ENCODE results near the gene CLMN. TPM values are rescaled to one million over a fixed set of nuclear protein-coding genes. Genes with fewer than 3 reads are reported as not detected.

Gene CLMN
- total RNA-seq, 1 experiment from 2014 or later = 33.4 TPM

DNA sequence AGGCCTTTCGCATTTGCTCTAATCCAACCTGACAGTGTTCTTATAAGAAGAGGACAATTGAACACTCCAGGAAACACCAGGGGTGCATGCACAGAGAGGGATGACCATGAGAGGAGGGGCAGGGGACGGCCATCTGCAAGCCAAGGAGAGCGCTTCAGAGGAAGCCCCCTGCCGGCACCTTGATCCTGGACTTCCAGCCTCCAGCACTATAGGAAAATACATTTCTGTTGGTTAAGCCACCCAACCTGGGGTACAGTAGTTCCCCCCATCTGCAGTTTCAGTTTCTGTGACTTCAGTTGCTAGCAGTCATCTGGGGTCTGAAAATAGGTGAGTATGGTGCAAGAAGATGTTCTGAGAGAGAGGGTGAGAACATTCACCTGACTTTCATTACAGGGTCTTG is 64.7 kb downstream of the CLMN start:
- Histone ChIP-seq H3K4me2 (ENCODE audit: low read length) (peak overlapping the region; percentile 38), H3K27me3 (ENCODE audit: insufficient read depth, low read length) (no peaks in the 10 kb centered on the region), H3K4me1 (ENCODE audit: control insufficient read depth in 1 of 2, insufficient read depth in 2 of 2, low read length in 2 of 2) (peaks cover 8 to 53% of the 10 kb centered on the region in 2 experiments; a peak in 3 of 4 replicates), H3K36me3 (ENCODE audit: control insufficient read depth in 1 of 2, insufficient read depth in 2 of 2, low read length in 2 of 2) (no peaks in the 10 kb centered on the region), H3K9ac (ENCODE audit: low read length) (no peak overlapping the region), H3K79me2 (ENCODE audit: insufficient read depth, low read length) (no peaks in the 10 kb centered on the region), H3K9me2 (ENCODE audit: insufficient read depth) (no peaks in the 10 kb centered on the region), H3K4me3 (replicated peaks in 1 of 2; ENCODE audit: low read depth in 1 of 2, low read length in 2 of 2) (no peak overlapping the region), H2AFZ (ENCODE audit: low read depth, low read length, poor library complexity, severe bottlenecking) (no peak overlapping the region), H3K9me3 (ENCODE audit: control insufficient read depth in 1 of 2, insufficient read depth in 1 of 2, low read depth in 1 of 2, low read length in 2 of 2) (no peaks in the 10 kb centered on the region), H3K27ac (ENCODE audit: low read depth, low read length) (no peak overlapping the region), H4K20me1 (ENCODE audit: insufficient read depth) (no peaks in the 10 kb centered on the region)
- POLR2A ChIA-PET = no interaction called here
- RAD21 ChIA-PET (ENCODE audit: low non-redundant PET in 1 of 2, low total read pairs in 2 of 2, uncharacterized antibody in 2 of 2, unreplicated experiment in 2 of 2) = no interaction called here
- CTCF ChIA-PET = no interaction called here
- no TSS peak for BruUV-seq (replicated peaks)
- ATAC-seq = no peak
- intact Hi-C loops (cut with micrococcal nuclease) = no loop called here
- DNase-seq (ENCODE audit: low read depth, low spot score) = no peak
- TF ChIP-seq EGR1 (IDR thresholded peaks at IDR 0.05; ENCODE audit: low read depth) (no peak), CBX3 (IDR thresholded peaks at IDR 0.05; ENCODE audit: low read depth) (no peak), ZNF274 (IDR thresholded peaks at IDR 0.05; ENCODE audit: low read depth, low read length) (no peak), SP1 (IDR thresholded peaks at IDR 0.05; ENCODE audit: low read depth) (no peak), TCF7L2 (IDR thresholded peaks at IDR 0.05; ENCODE audit: borderline replicate concordance, extremely low read depth, insufficient read depth, insufficient read length) (no peak), RAD21 (IDR thresholded peaks at IDR 0.05; ENCODE audit: low read depth) (no peak), ZFX (IDR thresholded peaks at IDR 0.05) (no peak), SIN3A (IDR thresholded peaks at IDR 0.05; ENCODE audit: low read depth) (no peak), POLR2A (IDR thresholded peaks at IDR 0.05; ENCODE audit: borderline replicate concordance, extremely low read depth, insufficient read depth, insufficient read length) (no peak), POLR2AphosphoS5 (IDR thresholded peaks at IDR 0.05; ENCODE audit: low read depth, low read length) (no peak), FOSL1 (IDR thresholded peaks at IDR 0.05; ENCODE audit: low read depth) (no peak), EZH2 (IDR thresholded peaks at IDR 0.05) (no peak), YY1 (IDR thresholded peaks at IDR 0.05; ENCODE audit: extremely low read depth, insufficient replicate concordance, low read depth, low read length) (no peak), CEBPB (IDR thresholded peaks at IDR 0.05; ENCODE audit: low read depth) (no peak), ELF1 (IDR thresholded peaks at IDR 0.05; ENCODE audit: borderline replicate concordance, low read depth) (no peak), EZH2phosphoT487 (IDR thresholded peaks at IDR 0.05; ENCODE audit: borderline replicate concordance) (no peak)
- TF ChIP-seq, protein P1, sequence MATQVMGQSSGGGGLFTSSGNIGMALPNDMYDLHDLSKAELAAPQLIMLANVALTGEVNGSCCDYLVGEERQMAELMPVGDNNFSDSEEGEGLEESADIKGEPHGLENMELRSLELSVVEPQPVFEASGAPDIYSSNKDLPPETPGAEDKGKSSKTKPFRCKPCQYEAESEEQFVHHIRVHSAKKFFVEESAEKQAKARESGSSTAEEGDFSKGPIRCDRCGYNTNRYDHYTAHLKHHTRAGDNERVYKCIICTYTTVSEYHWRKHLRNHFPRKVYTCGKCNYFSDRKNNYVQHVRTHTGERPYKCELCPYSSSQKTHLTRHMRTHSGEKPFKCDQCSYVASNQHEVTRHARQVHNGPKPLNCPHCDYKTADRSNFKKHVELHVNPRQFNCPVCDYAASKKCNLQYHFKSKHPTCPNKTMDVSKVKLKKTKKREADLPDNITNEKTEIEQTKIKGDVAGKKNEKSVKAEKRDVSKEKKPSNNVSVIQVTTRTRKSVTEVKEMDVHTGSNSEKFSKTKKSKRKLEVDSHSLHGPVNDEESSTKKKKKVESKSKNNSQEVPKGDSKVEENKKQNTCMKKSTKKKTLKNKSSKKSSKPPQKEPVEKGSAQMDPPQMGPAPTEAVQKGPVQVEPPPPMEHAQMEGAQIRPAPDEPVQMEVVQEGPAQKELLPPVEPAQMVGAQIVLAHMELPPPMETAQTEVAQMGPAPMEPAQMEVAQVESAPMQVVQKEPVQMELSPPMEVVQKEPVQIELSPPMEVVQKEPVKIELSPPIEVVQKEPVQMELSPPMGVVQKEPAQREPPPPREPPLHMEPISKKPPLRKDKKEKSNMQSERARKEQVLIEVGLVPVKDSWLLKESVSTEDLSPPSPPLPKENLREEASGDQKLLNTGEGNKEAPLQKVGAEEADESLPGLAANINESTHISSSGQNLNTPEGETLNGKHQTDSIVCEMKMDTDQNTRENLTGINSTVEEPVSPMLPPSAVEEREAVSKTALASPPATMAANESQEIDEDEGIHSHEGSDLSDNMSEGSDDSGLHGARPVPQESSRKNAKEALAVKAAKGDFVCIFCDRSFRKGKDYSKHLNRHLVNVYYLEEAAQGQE (IDR thresholded peaks at IDR 0.05; ENCODE audit: low read depth) = no peak
- TF ChIP-seq, protein P2, sequence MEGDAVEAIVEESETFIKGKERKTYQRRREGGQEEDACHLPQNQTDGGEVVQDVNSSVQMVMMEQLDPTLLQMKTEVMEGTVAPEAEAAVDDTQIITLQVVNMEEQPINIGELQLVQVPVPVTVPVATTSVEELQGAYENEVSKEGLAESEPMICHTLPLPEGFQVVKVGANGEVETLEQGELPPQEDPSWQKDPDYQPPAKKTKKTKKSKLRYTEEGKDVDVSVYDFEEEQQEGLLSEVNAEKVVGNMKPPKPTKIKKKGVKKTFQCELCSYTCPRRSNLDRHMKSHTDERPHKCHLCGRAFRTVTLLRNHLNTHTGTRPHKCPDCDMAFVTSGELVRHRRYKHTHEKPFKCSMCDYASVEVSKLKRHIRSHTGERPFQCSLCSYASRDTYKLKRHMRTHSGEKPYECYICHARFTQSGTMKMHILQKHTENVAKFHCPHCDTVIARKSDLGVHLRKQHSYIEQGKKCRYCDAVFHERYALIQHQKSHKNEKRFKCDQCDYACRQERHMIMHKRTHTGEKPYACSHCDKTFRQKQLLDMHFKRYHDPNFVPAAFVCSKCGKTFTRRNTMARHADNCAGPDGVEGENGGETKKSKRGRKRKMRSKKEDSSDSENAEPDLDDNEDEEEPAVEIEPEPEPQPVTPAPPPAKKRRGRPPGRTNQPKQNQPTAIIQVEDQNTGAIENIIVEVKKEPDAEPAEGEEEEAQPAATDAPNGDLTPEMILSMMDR (IDR thresholded peaks at IDR 0.05 in 2 of 3, conservative IDR thresholded peaks at IDR 0.05 in 1 of 3; ENCODE audit: borderline replicate concordance in 1 of 3, insufficient read depth in 1 of 3, low read depth in 2 of 3, low read length in 2 of 3) = no peak
- TF ChIP-seq, protein P3, sequence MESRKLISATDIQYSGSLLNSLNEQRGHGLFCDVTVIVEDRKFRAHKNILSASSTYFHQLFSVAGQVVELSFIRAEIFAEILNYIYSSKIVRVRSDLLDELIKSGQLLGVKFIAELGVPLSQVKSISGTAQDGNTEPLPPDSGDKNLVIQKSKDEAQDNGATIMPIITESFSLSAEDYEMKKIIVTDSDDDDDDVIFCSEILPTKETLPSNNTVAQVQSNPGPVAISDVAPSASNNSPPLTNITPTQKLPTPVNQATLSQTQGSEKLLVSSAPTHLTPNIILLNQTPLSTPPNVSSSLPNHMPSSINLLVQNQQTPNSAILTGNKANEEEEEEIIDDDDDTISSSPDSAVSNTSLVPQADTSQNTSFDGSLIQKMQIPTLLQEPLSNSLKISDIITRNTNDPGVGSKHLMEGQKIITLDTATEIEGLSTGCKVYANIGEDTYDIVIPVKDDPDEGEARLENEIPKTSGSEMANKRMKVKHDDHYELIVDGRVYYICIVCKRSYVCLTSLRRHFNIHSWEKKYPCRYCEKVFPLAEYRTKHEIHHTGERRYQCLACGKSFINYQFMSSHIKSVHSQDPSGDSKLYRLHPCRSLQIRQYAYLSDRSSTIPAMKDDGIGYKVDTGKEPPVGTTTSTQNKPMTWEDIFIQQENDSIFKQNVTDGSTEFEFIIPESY (IDR thresholded peaks at IDR 0.05; ENCODE audit: extremely low read depth, insufficient replicate concordance, low read length) = no peak
- TF ChIP-seq, protein P4, sequence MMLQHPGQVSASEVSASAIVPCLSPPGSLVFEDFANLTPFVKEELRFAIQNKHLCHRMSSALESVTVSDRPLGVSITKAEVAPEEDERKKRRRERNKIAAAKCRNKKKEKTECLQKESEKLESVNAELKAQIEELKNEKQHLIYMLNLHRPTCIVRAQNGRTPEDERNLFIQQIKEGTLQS (IDR thresholded peaks at IDR 0.05) = no peak
